Lower leg skin (tissue), 3 donors: ENCODE results near the gene KIAA1671.

Experiments used
- POLR2A ChIP-seq, 2 donors: fragments of 450-650 bp; IDR thresholded peaks; one replicate each; pipeline ENCODE4 v1.6.1; 2016 to 2017; ENCODE audit warnings: antibody characterized with exemption in 2 of 2, mild to moderate bottlenecking in 1 of 2, moderate library complexity in 1 of 2
- TF ChIP-seq, protein P1 (sequence below), 3 donors: fragments of 450-650 bp; IDR thresholded peaks; one replicate each; pipeline ENCODE4 v1.5.1; 2016; ENCODE audit warnings: antibody characterized with exemption in 3 of 3, mild to moderate bottlenecking in 3 of 3, moderate library complexity in 2 of 3

DNA sequence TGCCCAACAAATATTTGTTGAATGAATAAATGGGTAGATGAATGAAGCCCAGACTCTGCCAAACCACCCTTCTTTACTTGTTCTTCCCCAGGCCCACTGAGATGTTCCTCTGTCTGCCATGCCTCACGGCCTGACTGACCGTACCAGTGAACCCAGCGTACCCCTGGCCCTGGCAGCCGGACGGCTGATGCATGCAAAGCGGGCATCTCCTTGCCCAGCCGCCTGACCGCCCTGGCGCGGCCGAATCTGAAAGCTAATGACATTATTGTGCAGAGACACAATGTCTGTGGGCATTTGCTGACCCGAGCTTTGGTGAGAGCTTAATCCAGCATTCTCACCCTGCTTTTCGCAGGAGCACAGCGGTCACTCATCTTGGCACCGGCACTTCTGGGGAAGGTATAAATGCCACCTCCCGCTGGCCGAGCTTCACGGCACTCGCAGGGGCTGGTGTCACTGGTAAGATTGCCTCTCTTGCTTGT, 266.7 kb downstream of the KIAA1671 start, which contains the start of gene CRYBB2:
- TF ChIP-seq, protein P1, sequence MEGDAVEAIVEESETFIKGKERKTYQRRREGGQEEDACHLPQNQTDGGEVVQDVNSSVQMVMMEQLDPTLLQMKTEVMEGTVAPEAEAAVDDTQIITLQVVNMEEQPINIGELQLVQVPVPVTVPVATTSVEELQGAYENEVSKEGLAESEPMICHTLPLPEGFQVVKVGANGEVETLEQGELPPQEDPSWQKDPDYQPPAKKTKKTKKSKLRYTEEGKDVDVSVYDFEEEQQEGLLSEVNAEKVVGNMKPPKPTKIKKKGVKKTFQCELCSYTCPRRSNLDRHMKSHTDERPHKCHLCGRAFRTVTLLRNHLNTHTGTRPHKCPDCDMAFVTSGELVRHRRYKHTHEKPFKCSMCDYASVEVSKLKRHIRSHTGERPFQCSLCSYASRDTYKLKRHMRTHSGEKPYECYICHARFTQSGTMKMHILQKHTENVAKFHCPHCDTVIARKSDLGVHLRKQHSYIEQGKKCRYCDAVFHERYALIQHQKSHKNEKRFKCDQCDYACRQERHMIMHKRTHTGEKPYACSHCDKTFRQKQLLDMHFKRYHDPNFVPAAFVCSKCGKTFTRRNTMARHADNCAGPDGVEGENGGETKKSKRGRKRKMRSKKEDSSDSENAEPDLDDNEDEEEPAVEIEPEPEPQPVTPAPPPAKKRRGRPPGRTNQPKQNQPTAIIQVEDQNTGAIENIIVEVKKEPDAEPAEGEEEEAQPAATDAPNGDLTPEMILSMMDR (IDR thresholded peaks at IDR 0.05), result no peak
- no peak for TF ChIP-seq POLR2A (IDR thresholded peaks at IDR 0.05)
